Mononuclear cell (primary cell): ENCODE data around the gene BCAR3. TPM values are rescaled to one million over a fixed set of nuclear protein-coding genes. Genes with fewer than 3 reads are reported as not detected.

ENCODE experiments used
- H3K27me3 ChIP-seq: 2 replicates; pipeline ENCODE4 v1.6.0; 2011; ENCODE audit warnings: low read length, control low read depth; ENCODE audit not compliant: insufficient read depth
- H3K4me1 ChIP-seq: 2 replicates; pipeline ENCODE4 v1.5.1; 2011; ENCODE audit warnings: mild to moderate bottlenecking, low read length, control low read depth; ENCODE audit not compliant: insufficient read depth
- H3K4me3 ChIP-seq: 2 replicates; pipeline ENCODE4 v1.5.1; 2011; ENCODE audit warnings: mild to moderate bottlenecking, low read length, moderate library complexity
- H3K9me3 ChIP-seq: 2 replicates; pipeline ENCODE4 v1.5.1; 2011; ENCODE audit warnings: low read depth, mild to moderate bottlenecking, control low read depth, low read length
- total RNA-seq: library from RNA; depleted of rRNA; stranded (reverse); fragments of >200 nt; gene quantifications from one replicate; pipeline ENCODE4 v1.2.3, GENCODE V29; 2012

Gene BCAR3
- total RNA-seq, 1 donor, result 1.4 TPM

DNA sequence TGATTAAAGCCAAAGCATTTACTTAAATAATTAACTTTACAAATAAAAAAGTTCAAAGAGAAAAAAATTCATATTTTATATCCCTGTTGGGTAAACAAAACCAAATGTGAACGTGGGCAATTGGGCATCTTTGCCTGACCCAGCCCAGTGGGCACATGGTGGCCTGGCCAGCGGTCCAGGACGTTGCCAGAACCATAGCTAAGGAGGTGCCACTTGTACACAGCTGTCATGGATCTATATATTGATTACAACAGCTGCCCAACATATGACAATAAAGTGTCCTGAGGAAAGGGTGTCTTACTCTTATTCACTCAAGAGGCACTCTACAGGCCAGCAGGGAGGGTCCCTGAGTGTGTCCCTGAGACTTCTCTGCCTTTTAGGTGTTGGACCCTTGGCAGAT lies 78.5 kb downstream of the BCAR3 start:
- H3K4me3 ChIP-seq, result no peak overlapping the region
- no peaks in the 10 kb centered on the region for H3K27me3 ChIP-seq
- no peaks in the 10 kb centered on the region for H3K9me3 ChIP-seq
- no peaks in the 10 kb centered on the region for H3K4me1 ChIP-seq

- Histone ChIP-seq H3K4me1 (no peaks in the 10 kb centered on the region), H3K27me3 (no peaks in the 10 kb centered on the region), H3K9me3 (no peaks in the 10 kb centered on the region), H3K4me3 (no peak overlapping the region)
Measured at GRCh38 chr1:93602101-93602500, 79.5 kb downstream of the BCAR3 start.

GRCh38 chr1:93601686-93602085 lies 80.0 kb downstream of the BCAR3 start:
- Histone ChIP-seq H3K9me3 (no peaks in the 10 kb centered on the region), H3K4me1 (no peaks in the 10 kb centered on the region), H3K27me3 (no peaks in the 10 kb centered on the region), H3K4me3 (no peak overlapping the region)

GRCh38 chr1:93600663-93601062 lies 81.0 kb downstream of the BCAR3 start:
- Histone ChIP-seq H3K27me3 (no peaks in the 10 kb centered on the region), H3K4me3 (no peak overlapping the region), H3K9me3 (no peaks in the 10 kb centered on the region), H3K4me1 (no peaks in the 10 kb centered on the region)

GRCh38 chr1:93599479-93599878 lies 82.2 kb downstream of the BCAR3 start:
- no peaks in the 10 kb centered on the region for H3K9me3 ChIP-seq
- H3K4me3 ChIP-seq, result no peak overlapping the region

GRCh38 chr1:93598861-93599439 lies 82.7 kb downstream of the BCAR3 start:
- Histone ChIP-seq H3K9me3 (no peaks in the 10 kb centered on the region), H3K27me3 (no peaks in the 10 kb centered on the region), H3K4me3 (no peak overlapping the region), H3K4me1 (no peaks in the 10 kb centered on the region)

More at GRCh38 chr1:93599479-93599878, 82.2 kb downstream of the BCAR3 start:
- H3K27me3 ChIP-seq, result no peaks in the 10 kb centered on the region
- no peaks in the 10 kb centered on the region for H3K4me1 ChIP-seq

DNA sequence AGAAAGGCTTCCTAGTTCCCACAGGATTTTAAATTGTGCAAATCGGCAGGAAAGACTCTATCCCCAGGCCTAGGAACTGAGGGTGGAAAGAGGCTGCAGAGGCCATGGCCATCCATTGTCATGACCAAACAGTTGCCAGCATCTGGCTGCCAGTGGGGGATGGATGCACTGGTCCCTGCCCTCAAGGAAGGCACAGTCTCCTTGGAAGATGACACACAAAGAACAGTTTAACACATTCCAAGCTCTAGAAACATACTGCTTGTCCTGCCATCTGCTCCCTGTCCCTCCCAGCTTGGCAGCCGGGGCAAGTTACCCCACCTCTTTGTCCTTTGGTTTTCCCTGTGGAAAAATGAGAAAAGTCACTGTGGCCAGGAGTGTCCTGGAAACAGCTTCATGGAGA lies 83.2 kb downstream of the BCAR3 start:
- Histone ChIP-seq H3K4me1 (no peaks in the 10 kb centered on the region), H3K4me3 (no peak overlapping the region), H3K9me3 (no peaks in the 10 kb centered on the region), H3K27me3 (no peaks in the 10 kb centered on the region)

GRCh38 chr1:93597709-93598108 lies 83.9 kb downstream of the BCAR3 start:
- H3K9me3 ChIP-seq, result no peaks in the 10 kb centered on the region
- no peaks in the 10 kb centered on the region for H3K4me1 ChIP-seq
- H3K4me3 ChIP-seq, result no peak overlapping the region
- H3K27me3 ChIP-seq, result no peaks in the 10 kb centered on the region

DNA sequence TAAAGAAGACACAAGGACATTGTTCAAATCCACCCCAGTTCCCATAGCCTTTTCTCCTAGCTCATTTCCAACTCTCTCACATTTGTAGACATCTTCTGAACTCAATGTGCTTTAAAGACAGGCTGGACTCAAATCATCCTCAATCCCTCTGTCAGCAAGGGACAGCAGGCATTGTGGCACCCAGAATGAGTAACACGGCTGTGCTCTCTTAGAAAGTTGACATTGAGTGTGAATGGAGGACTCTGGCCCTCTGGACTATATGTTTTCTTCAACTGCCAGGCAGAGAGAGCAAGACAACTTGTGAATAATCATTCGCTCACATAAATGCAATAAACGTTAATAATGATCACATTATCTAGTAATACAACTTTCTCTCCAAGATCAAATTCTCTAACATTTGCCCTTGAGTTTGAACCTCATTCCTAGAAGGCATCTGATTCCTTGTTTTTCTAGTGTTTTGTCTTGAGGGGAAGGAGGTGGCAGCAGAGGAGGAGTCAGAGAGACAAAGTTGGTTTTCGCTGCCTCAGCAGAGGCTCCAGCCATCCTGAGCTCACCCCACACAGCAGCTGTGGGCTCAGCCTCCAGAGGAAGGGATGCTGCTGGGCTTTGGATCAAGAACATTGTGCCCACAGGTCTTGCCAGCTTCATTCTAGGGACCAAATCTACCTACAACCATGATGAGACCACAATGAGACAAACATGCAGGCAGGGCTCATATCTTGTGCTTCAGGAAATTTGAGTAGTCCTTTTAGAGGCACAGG lies 85.1 kb downstream of the BCAR3 start:
- Histone ChIP-seq H3K27me3 (no peaks in the 10 kb centered on the region), H3K4me3 (no peak overlapping the region)

DNA sequence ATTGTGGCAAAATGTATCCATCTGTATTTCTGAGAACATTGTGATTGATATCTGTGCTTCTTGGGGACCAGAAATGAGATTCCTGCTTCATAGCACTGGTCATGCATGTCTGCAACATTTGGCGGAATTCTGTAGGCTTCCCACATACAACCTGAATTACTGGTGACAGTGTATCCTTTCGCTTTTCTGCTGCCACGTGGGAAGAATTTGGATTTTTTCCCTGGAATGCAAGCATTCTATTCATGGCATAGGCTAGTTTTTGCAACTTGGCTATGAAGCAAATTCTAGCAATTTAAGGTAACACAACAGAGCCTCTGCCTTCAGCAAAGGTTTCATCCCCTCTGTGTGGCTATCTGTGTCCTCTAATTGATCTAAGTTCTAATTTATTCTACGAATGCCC lies 85.9 kb downstream of the BCAR3 start:
- no peaks in the 10 kb centered on the region for H3K9me3 ChIP-seq
- H3K27me3 ChIP-seq, result no peaks in the 10 kb centered on the region
- H3K4me1 ChIP-seq, result peaks cover 7% of the 10 kb centered on the region
- no peak overlapping the region for H3K4me3 ChIP-seq

More for the DNA sequence above, 85.1 kb downstream of the BCAR3 start:
- H3K9me3 ChIP-seq, result no peaks in the 10 kb centered on the region
- peaks cover 3% of the 10 kb centered on the region for H3K4me1 ChIP-seq

GRCh38 chr1:93595266-93595665 lies 86.4 kb downstream of the BCAR3 start:
- Histone ChIP-seq H3K27me3 (no peaks in the 10 kb centered on the region), H3K4me3 (no peak overlapping the region), H3K4me1 (peaks cover 7% of the 10 kb centered on the region), H3K9me3 (no peaks in the 10 kb centered on the region)

- H3K9me3 ChIP-seq, result no peaks in the 10 kb centered on the region
- H3K4me3 ChIP-seq, result no peak overlapping the region
- H3K27me3 ChIP-seq, result no peaks in the 10 kb centered on the region
- peaks cover 7% of the 10 kb centered on the region for H3K4me1 ChIP-seq
Measured at GRCh38 chr1:93594603-93594880, 87.1 kb downstream of the BCAR3 start.

DNA sequence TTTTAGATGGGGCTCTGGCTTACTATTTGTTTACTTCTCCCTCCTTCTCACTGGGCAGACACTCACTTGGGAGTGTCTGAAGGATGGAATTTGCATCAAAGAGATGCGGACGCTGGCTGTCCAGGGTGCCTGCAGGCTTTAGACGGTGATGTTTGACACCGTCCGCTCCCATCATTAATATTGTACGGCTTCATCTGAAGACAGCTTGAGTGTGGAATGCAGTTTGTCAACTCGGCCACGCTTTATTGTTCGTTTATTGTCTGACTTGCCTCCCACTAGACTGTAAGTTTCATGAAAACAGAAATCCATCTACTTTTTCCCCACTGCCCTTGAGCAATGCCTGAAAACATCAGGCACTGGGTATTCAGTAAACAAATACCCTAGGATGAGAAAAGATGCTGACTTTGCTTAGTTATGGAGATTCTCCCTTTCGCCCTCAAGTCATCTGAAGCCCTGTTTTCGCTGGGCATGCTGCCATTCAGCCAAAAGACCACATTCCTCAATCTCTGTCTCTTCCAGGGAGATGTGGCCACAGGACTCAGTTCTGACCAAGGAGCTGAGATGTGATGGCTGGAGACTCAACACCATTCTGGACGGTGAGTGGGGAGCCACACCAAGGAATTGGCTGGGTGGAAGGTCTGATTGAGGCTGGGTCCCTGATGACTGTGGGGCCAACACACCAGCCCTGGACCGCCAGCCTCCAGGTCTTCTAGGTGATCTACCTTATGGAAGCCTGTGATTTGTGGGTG lies 87.6 kb downstream of the BCAR3 start:
- Histone ChIP-seq H3K27me3 (no peaks in the 10 kb centered on the region), H3K4me3 (no peak overlapping the region), H3K4me1 (peaks cover 7% of the 10 kb centered on the region), H3K9me3 (no peaks in the 10 kb centered on the region)

DNA sequence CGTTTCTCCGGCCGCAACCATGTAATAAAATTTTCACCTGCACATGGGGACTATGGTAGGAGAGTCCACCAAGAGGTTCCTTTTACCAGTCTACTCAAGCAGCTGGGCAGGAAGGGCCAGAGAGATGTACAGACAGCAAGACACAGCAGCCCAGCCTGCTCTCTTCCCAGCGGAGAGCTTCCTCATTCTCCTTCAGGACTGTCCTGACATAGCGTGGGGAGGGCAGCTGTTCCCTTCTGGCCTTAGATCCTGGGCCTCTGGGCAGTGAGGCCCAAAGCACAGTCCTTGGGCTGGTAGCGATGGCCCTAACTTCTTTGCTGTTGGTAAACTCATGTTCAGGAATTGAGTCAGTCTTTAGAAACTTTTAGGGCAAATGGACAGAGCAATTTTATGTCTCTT lies 89.1 kb downstream of the BCAR3 start:
- H3K27me3 ChIP-seq, result no peaks in the 10 kb centered on the region
- peaks cover 7% of the 10 kb centered on the region for H3K4me1 ChIP-seq
- H3K9me3 ChIP-seq, result no peaks in the 10 kb centered on the region
- H3K4me3 ChIP-seq, result no peak overlapping the region

- H3K27me3 ChIP-seq, result no peaks in the 10 kb centered on the region
- H3K9me3 ChIP-seq, result no peaks in the 10 kb centered on the region
- H3K4me1 ChIP-seq, result peaks cover 7% of the 10 kb centered on the region
- H3K4me3 ChIP-seq, result no peak overlapping the region
Measured at GRCh38 chr1:93591676-93592550, 89.7 kb downstream of the BCAR3 start.
